Panc1 (cell line): ENCODE data around the gene SPEM1. TPM values are rescaled to one million over a fixed set of nuclear protein-coding genes. Genes with fewer than 3 reads are reported as not detected.

Experiments used
- ATAC-seq: fragments of 200-7000 bp; cut with Tn5 transposase; 2 replicates; pipeline ENCODE4 v1.9.1; 2020; ENCODE audit warnings: mild to moderate bottlenecking, moderate library complexity
- BruUV-seq: library from RNA; stranded (reverse); fragments of 400-500 nt; replicated peaks from 2 replicates; lab custom pipeline; 2021; lab: Mats Ljungman, UMichigan
- CTCF ChIA-PET: fragments of 300-600 bp; sonication (Branson Sonifier 250); formaldehyde crosslinking; loops from one replicate; lab custom pipeline; 2022; ENCODE audit warnings: antibody characterized with exemption; lab: Charles Lee
- POLR2A ChIA-PET: fragments of 300-600 bp; sonication (Branson Sonifier 250); formaldehyde crosslinking; loops from one replicate; lab custom pipeline; 2022; ENCODE audit warnings: antibody characterized with exemption; lab: Charles Lee
- DNase-seq: peaks from one replicate; pipeline ENCODE4 v3.0.0-alpha.2; 2010; ENCODE audit warnings: low read depth, low spot score
- H3K27ac ChIP-seq: 2 replicates; pipeline ENCODE4 v1.5.1; 2011; ENCODE audit warnings: mild to moderate bottlenecking, low read length, inconsistent platforms
- H3K27me3 ChIP-seq: fragments of 200-500 bp; sonication (Bioruptor generic); 2 replicates; pipeline ENCODE4 v1.6.0; 2014; ENCODE audit warnings: low read length, inconsistent platforms; ENCODE audit not compliant: control insufficient read depth, insufficient read depth
- H3K36me3 ChIP-seq: fragments of 200-500 bp; sonication (Bioruptor generic); 2 replicates; pipeline ENCODE4 v1.5.1; 2014; ENCODE audit warnings: inconsistent platforms, mild to moderate bottlenecking, low read length, moderate library complexity; ENCODE audit not compliant: control insufficient read depth, insufficient read depth
- H3K4me1 ChIP-seq: 2 replicates; pipeline ENCODE4 v1.5.1; 2011; ENCODE audit warnings: inconsistent platforms, mild to moderate bottlenecking, low read length, moderate library complexity; ENCODE audit not compliant: control insufficient read depth, insufficient read depth
- H3K4me3 ChIP-seq, 2 experiments: 2 replicates each; pipeline ENCODE4 v1.5.1; 2011 to 2012; ENCODE audit warnings: low read depth in 2 of 2, low read length in 2 of 2, mild to moderate bottlenecking in 2 of 2, inconsistent platforms in 1 of 2, moderate library complexity in 1 of 2
- H3K9me3 ChIP-seq: fragments of 200-500 bp; sonication (Bioruptor generic); 2 replicates; pipeline ENCODE4 v1.5.1; 2014; ENCODE audit warnings: low read depth, mild to moderate bottlenecking, inconsistent platforms, low read length, moderate library complexity; ENCODE audit not compliant: control insufficient read depth, insufficient read depth
- POLR2AphosphoS5 ChIP-seq: IDR thresholded peaks from 2 replicates; pipeline ENCODE4 v1.6.1; 2012; ENCODE audit warnings: mild to moderate bottlenecking, low read depth, low read length, moderate library complexity
- REST ChIP-seq, 2 experiments: IDR thresholded peaks; 2 replicates each; pipeline ENCODE4 v1.6.1; 2011 to 2012; ENCODE audit warnings: low read depth in 2 of 2, control low read depth in 1 of 2, low read length in 1 of 2, mild to moderate bottlenecking in 1 of 2, moderate library complexity in 1 of 2; ENCODE audit not compliant: insufficient read depth in 1 of 2
- SIN3A ChIP-seq: IDR thresholded peaks from 2 replicates; pipeline ENCODE4 v1.6.1; 2012; ENCODE audit warnings: low read depth, mild to moderate bottlenecking, low read length, moderate library complexity, borderline replicate concordance; ENCODE audit not compliant: insufficient read depth
- TCF7L2 ChIP-seq: IDR thresholded peaks from 2 replicates; pipeline ENCODE4 v1.6.1; 2011; ENCODE audit warnings: mild to moderate bottlenecking, low read depth, low read length, inconsistent platforms
- in situ Hi-C: cut with HindIII; loops from 2 replicates; pipeline ENCODE4 v1.10.0; 2016; ENCODE audit warnings: low sequenced_read_pairs, low pct_unique_long_range_greater_than_20kb
- intact Hi-C: fragments of 100-400 bp; cut with micrococcal nuclease; formaldehyde crosslinking; loops from one replicate; pipeline ENCODE4 v1.10.0; 2022; ENCODE audit not compliant: unreplicated experiment
- total RNA-seq: library from RNA; stranded (reverse); gene quantifications from one replicate; pipeline ENCODE4 v1.2.1, GENCODE V29; 2021; ENCODE audit not compliant: unreplicated experiment
- TF ChIP-seq, protein P1 (sequence below): fragments of 450-650 bp; IDR thresholded peaks from 2 replicates; pipeline ENCODE4 v1.5.1; 2017; ENCODE audit warnings: mild to moderate bottlenecking

Gene SPEM1
- total RNA-seq, 1 experiment from 2014 or later = not detected

DNA sequence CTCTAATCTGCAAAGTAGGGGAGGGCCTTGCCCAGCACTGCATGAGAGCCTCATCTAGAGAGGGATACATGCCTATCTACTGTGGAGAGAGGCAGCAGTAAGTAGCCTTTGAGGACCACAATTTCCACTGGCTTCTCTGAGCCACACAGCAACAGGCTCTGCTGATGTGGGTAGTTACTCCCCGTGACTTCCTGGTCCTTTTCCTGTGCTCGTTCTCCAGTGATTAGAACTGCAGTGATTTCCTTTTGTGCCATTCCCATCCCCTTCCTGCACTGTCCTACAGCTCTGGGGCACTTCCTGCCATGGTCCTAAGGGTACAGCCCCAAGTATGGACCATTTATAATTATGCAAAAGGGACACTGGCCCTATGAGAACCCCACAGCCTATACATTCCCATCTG lies 28.8 kb upstream of the SPEM1 start:
- no TSS peak for BruUV-seq
- CTCF ChIA-PET = no interaction called here

DNA sequence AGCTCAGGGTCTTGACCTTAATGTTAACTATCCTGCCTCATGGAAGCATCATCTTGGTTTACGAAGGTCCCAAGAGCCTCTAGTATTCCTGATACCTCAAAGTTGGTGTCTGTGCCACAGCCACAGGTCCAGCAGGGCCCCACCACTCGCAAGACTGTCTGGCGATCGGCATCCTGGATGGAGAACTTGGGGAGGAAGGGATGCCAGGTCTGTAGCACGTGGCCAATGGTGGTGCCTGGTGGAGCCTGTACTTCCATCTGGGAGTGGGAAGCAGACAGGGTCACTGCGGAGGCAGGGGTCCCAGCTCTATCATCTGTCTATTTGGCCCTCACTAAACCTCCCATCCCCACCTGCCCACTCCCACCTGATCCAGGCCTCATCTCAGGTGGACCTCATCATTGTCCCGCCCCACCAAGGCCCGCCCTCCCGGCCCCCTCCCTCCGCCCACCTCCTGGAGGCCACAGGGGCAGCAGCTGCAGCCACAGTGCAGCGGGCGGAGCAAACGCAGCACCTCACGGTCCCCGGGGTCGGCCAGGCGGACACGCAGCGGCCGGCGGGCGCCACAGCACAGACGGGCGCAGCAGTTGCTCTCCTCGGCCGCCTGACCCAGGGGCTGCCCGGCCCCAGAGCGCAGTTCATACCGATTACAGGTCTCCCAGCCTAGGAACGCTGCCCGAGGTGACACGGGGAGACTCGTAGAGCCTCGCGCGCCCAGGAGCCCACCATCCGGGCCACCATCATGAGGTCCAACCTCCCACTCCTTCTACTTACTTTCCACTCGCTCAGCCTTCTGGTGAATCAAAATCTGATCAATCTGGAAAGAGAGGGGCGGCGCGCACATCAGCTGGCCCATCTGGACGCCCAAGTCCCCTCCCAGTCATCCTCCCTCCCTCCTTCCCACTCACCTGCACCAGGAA lies 27.2 kb upstream of the SPEM1 start:
- no peak for DNase-seq
- POLR2A ChIA-PET = no interaction called here
- Histone ChIP-seq H3K9me3 (no peaks in the 10 kb centered on the region), H3K27ac (peak overlapping the region; percentile 73; the same call in 1 of the 2 replicates), H3K36me3 (no peaks in the 10 kb centered on the region), H3K4me1 (no peaks in the 10 kb centered on the region), H3K4me3 (peak overlapping the region; percentile 71 to 82), H3K27me3 (no peaks in the 10 kb centered on the region)
- BruUV-seq = no TSS peak
- in situ Hi-C loops = no loop called here
- TF ChIP-seq, protein P1, sequence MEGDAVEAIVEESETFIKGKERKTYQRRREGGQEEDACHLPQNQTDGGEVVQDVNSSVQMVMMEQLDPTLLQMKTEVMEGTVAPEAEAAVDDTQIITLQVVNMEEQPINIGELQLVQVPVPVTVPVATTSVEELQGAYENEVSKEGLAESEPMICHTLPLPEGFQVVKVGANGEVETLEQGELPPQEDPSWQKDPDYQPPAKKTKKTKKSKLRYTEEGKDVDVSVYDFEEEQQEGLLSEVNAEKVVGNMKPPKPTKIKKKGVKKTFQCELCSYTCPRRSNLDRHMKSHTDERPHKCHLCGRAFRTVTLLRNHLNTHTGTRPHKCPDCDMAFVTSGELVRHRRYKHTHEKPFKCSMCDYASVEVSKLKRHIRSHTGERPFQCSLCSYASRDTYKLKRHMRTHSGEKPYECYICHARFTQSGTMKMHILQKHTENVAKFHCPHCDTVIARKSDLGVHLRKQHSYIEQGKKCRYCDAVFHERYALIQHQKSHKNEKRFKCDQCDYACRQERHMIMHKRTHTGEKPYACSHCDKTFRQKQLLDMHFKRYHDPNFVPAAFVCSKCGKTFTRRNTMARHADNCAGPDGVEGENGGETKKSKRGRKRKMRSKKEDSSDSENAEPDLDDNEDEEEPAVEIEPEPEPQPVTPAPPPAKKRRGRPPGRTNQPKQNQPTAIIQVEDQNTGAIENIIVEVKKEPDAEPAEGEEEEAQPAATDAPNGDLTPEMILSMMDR = no peak
- no peak for TF ChIP-seq POLR2AphosphoS5
- TF ChIP-seq TCF7L2 = no peak
- TF ChIP-seq REST (IDR thresholded peaks at IDR 0.05; ENCODE audit: insufficient read depth in 1 of 2, low read depth in 2 of 2, low read length in 1 of 2) = no peak
- no peak for TF ChIP-seq SIN3A
- ATAC-seq = no peak
- intact Hi-C loops = no loop called here
- CTCF ChIA-PET = no interaction called here

More for the DNA sequence above, 28.8 kb upstream of the SPEM1 start:
- in situ Hi-C loops = no loop called here
- H3K27ac ChIP-seq = no peak overlapping the region
- DNase-seq (no peak), ATAC-seq (no peak)
- POLR2A ChIA-PET = no interaction called here
- TF ChIP-seq REST (IDR thresholded peaks at IDR 0.05; ENCODE audit: insufficient read depth in 1 of 2, low read depth in 2 of 2, low read length in 1 of 2) (no peak), POLR2AphosphoS5 (no peak), SIN3A (no peak), TCF7L2 (no peak)
- TF ChIP-seq, protein P1 = no peak
- no peak overlapping the region for H3K4me3 ChIP-seq
- intact Hi-C loops = no loop called here
- H3K27me3 ChIP-seq = no peaks in the 10 kb centered on the region
- H3K36me3 ChIP-seq = no peaks in the 10 kb centered on the region
- H3K4me1 ChIP-seq = no peaks in the 10 kb centered on the region
- no peaks in the 10 kb centered on the region for H3K9me3 ChIP-seq
